DND-41 (cell line): ENCODE data around the gene TOP3A.

Source experiments
- ATAC-seq: fragments of 200-7000 bp; cut with Tn5 transposase; 3 replicates; pipeline ENCODE4 v1.9.1; 2021; ENCODE audit warnings: low read depth; ENCODE audit not compliant: insufficient read depth
- DNase-seq: peaks from one replicate; pipeline ENCODE4 v3.0.0-alpha.2; 2020
- H2AFZ ChIP-seq: 2 replicates; pipeline ENCODE4 v1.6.0; 2012; ENCODE audit warnings: low read depth, low read length
- H3K27ac ChIP-seq: 2 replicates; pipeline ENCODE4 v1.5.1; 2012; ENCODE audit warnings: low read length, inconsistent platforms
- H3K27me3 ChIP-seq: fragments of 200-600 bp; sonication (generic); 2 replicates; pipeline ENCODE4 v1.6.0; 2012; ENCODE audit warnings: low read length, mild to moderate bottlenecking, inconsistent platforms; ENCODE audit not compliant: insufficient read depth, poor library complexity
- H3K36me3 ChIP-seq: 2 replicates; pipeline ENCODE4 v1.5.1; 2012; ENCODE audit warnings: low read length, inconsistent platforms; ENCODE audit not compliant: insufficient read depth
- H3K4me1 ChIP-seq: 2 replicates; pipeline ENCODE4 v1.5.1; 2012; ENCODE audit warnings: mild to moderate bottlenecking, low read length; ENCODE audit not compliant: insufficient read depth
- H3K4me2 ChIP-seq: 2 replicates; pipeline ENCODE4 v1.6.0; 2012; ENCODE audit warnings: mild to moderate bottlenecking, moderate library complexity, low read length, inconsistent platforms; ENCODE audit not compliant: insufficient read depth
- H3K4me3 ChIP-seq, 2 experiments: fragments of 200-600 bp in 1 of 2; shearing (Covaris generic) in 1 of 2; 2 replicates each; pipeline ENCODE4 v1.5.1; 2012 to 2016; ENCODE audit warnings: inconsistent platforms in 2 of 2, low read length in 2 of 2, mild to moderate bottlenecking in 2 of 2, low read depth in 1 of 2, moderate library complexity in 1 of 2
- H3K79me2 ChIP-seq: 2 replicates; pipeline ENCODE4 v1.6.0; 2012; ENCODE audit warnings: low read length, inconsistent platforms; ENCODE audit not compliant: insufficient read depth
- H3K9ac ChIP-seq: 2 replicates; pipeline ENCODE4 v1.6.0; 2012; ENCODE audit warnings: low read depth, mild to moderate bottlenecking, inconsistent platforms, low read length, moderate library complexity
- H3K9me3 ChIP-seq: 2 replicates; pipeline ENCODE4 v1.5.1; 2012; ENCODE audit warnings: low read length, moderate library complexity, mild to moderate bottlenecking, inconsistent platforms; ENCODE audit not compliant: insufficient read depth, severe bottlenecking
- H4K20me1 ChIP-seq: 2 replicates; pipeline ENCODE4 v1.6.0; 2012; ENCODE audit warnings: low read length; ENCODE audit not compliant: insufficient read depth
- CTCF ChIP-seq: IDR thresholded peaks from 2 replicates; pipeline ENCODE4 v1.5.1; 2012; ENCODE audit warnings: borderline replicate concordance, low read length, moderate library complexity, mild to moderate bottlenecking; ENCODE audit not compliant: poor library complexity, severe bottlenecking; ENCODE audit errors: extremely low read depth
- EZH2 ChIP-seq: IDR thresholded peaks from 3 replicates; pipeline ENCODE4 v1.6.1; 2012; ENCODE audit warnings: borderline replicate concordance, low read depth, mild to moderate bottlenecking, moderate library complexity, low read length, inconsistent platforms; ENCODE audit not compliant: severe bottlenecking

TOP3A gene

GRCh38 chr17:18258356-18259038 lies 56.3 kb downstream of the TOP3A start, which contains the start of gene FLII:
FLII (minus strand) TSS chr17:18258738; CDS start chr17:18258690, 48 bp downstream.
- Histone ChIP-seq H3K4me1 (peaks cover 57% of the 10 kb centered on the region), H3K9ac (peak within 1 kb of the TSS; percentile 92), H3K36me3 (peaks cover 44% of the 10 kb centered on the region), H2AFZ (peak within 1 kb of the TSS; percentile 93), H3K27ac (peak within 1 kb of the TSS; percentile 81), H3K79me2 (peaks cover 47% of the 10 kb centered on the region), H3K4me3 (peak within 1 kb of the TSS; percentile 70 to 83), H3K9me3 (no peaks in the 10 kb centered on the region), H3K27me3 (no peaks in the 10 kb centered on the region), H3K4me2 (peak within 1 kb of the TSS; percentile 91), H4K20me1 (peaks cover 38% of the 10 kb centered on the region; the same call in 1 of the 2 replicates)
- no peak for TF ChIP-seq EZH2
- TF ChIP-seq CTCF, result no peak
- DNase-seq, result peak; percentile 58
- peak; percentile 57 for ATAC-seq

- ATAC-seq, result peak; percentile 49
- peak overlapping the region; percentile 91 for H3K4me2 ChIP-seq
- H2AFZ ChIP-seq, result peak overlapping the region; percentile 93
- no peaks in the 10 kb centered on the region for H3K27me3 ChIP-seq
- H3K9me3 ChIP-seq, result no peaks in the 10 kb centered on the region
- H3K4me1 ChIP-seq, result peaks cover 57% of the 10 kb centered on the region
- peak overlapping the region; percentile 92 for H3K9ac ChIP-seq
- peak overlapping the region; percentile 81 for H3K27ac ChIP-seq
- DNase-seq, result peak; percentile 50
- H3K4me3 ChIP-seq, result peak overlapping the region; percentile 70 to 74
- peaks cover 42% of the 10 kb centered on the region; the same call in 1 of the 2 replicates for H4K20me1 ChIP-seq
- peaks cover 44% of the 10 kb centered on the region for H3K36me3 ChIP-seq
- TF ChIP-seq EZH2, result no peak
- peak; percentile 11 for TF ChIP-seq CTCF
- H3K79me2 ChIP-seq, result peaks cover 47% of the 10 kb centered on the region
These were observed 56.8 kb downstream of the TOP3A start for GRCh38 chr17:18257982-18258355.

GRCh38 chr17:18257268-18257981 lies 57.4 kb downstream of the TOP3A start:
- H3K4me1 ChIP-seq, result peaks cover 54% of the 10 kb centered on the region
- no peaks in the 10 kb centered on the region for H3K9me3 ChIP-seq
- H3K9ac ChIP-seq, result peak overlapping the region; percentile 92
- ATAC-seq (peak; percentile 0; the same call in 1 of the 3 replicates), DNase-seq (no peak)
- H2AFZ ChIP-seq, result peak overlapping the region; percentile 93
- TF ChIP-seq EZH2, result no peak
- TF ChIP-seq CTCF, result no peak
- H4K20me1 ChIP-seq, result peaks cover 42% of the 10 kb centered on the region; the same call in 1 of the 2 replicates
- H3K27me3 ChIP-seq, result no peaks in the 10 kb centered on the region
- peak overlapping the region; percentile 91 for H3K4me2 ChIP-seq
- H3K4me3 ChIP-seq, result peak overlapping the region; percentile 70 to 74
- H3K36me3 ChIP-seq, result peaks cover 45% of the 10 kb centered on the region
- H3K79me2 ChIP-seq, result peaks cover 46% of the 10 kb centered on the region
- H3K27ac ChIP-seq, result peak overlapping the region; percentile 81
